Right lung (tissue), 5 donors: ENCODE results near the gene RHOT1. TPM values are rescaled to one million over a fixed set of nuclear protein-coding genes. Genes with fewer than 3 reads are reported as not detected.
"Not testable (repeated sequence)": the region's sequence is repeated elsewhere in the genome, so short reads cannot be mapped to it uniquely, and the experiment has no call there.

ENCODE experiments used
- DNase-seq, 2 donors: peaks; one replicate each; pipeline ENCODE4 v3.0.0-alpha.2; 2013
- polyA plus RNA-seq, 5 donors: library from polyadenylated mRNA; unstranded; fragments of 120-200 nt; gene quantifications; one replicate each; pipeline versions ENCODE4 v1.2.1 to v1.2.3, GENCODE V29; 2013; ENCODE audit warnings: inconsistent platforms in 1 of 5, low replicate concordance in 1 of 5; ENCODE audit not compliant: insufficient read length in 5 of 5, insufficient read depth in 1 of 5

The RHOT1 gene
- polyA plus RNA-seq, 5 donors = 49.2 to 71.1 (median 66.0) TPM

- no peak for DNase-seq
Measured at GRCh38 chr17:32223703-32224102, 81.4 kb downstream of the RHOT1 start.

GRCh38 chr17:32226886-32227285 lies 84.6 kb downstream of the RHOT1 start:
- DNase-seq = no peak

- no peak for DNase-seq
Measured at GRCh38 chr17:32227910-32228309, 85.6 kb downstream of the RHOT1 start.

- no peak for DNase-seq
Measured at GRCh38 chr17:32235588-32235987, 93.3 kb downstream of the RHOT1 start.

GRCh38 chr17:32239456-32239855 lies 97.2 kb downstream of the RHOT1 start:
- DNase-seq = no peak

GRCh38 chr17:32240750-32241149 lies 98.4 kb downstream of the RHOT1 start:
- DNase-seq = no peak

GRCh38 chr17:32241640-32242039 lies 99.3 kb downstream of the RHOT1 start:
- no peak for DNase-seq

- no peak for DNase-seq
Measured at GRCh38 chr17:32249475-32249874, 107.2 kb downstream of the RHOT1 start.

GRCh38 chr17:32253117-32253611 lies 110.9 kb downstream of the RHOT1 start:
- DNase-seq = peak in 1 of 2 donors; percentile 72

GRCh38 chr17:32256012-32256700 lies 113.9 kb downstream of the RHOT1 start:
- no peak for DNase-seq

- DNase-seq = no peak
Measured at GRCh38 chr17:32256701-32257019, 114.4 kb downstream of the RHOT1 start.

- DNase-seq = no peak
Measured at GRCh38 chr17:32258383-32259140, 116.3 kb downstream of the RHOT1 start.

GRCh38 chr17:32259586-32259985 lies 117.3 kb downstream of the RHOT1 start:
- no peak for DNase-seq

GRCh38 chr17:32261417-32261736 lies 119.1 kb downstream of the RHOT1 start:
- DNase-seq = no peak

- DNase-seq = no peak
Measured at GRCh38 chr17:32261936-32262510, 119.7 kb downstream of the RHOT1 start.

- not testable (repeated sequence) for DNase-seq
Measured at GRCh38 chr17:32263515-32263914, 121.2 kb downstream of the RHOT1 start.

GRCh38 chr17:32264140-32264799 lies 122.0 kb downstream of the RHOT1 start:
- no peak for DNase-seq

- no peak for DNase-seq
Measured at GRCh38 chr17:32264823-32265191, 122.5 kb downstream of the RHOT1 start.

GRCh38 chr17:32265192-32265923 lies 123.1 kb downstream of the RHOT1 start, which contains the start of gene RHBDL3:
Gene RHBDL3 (plus strand): TSS chr17:32265832. CDS start chr17:32266190, 358 bp downstream.
- DNase-seq = no peak

GRCh38 chr17:32266051-32266388 lies 123.7 kb downstream of the RHOT1 start:
- no peak for DNase-seq

- no peak for DNase-seq
Measured at GRCh38 chr17:32266389-32267301, 124.3 kb downstream of the RHOT1 start.
